GM18861 (cell line): Measurements from ENCODE around the gene UBE3C.
A peak's percentile ranks its signal among the peaks of the same experiment; 100 is the strongest.
"Not testable (repeated sequence)": the region's sequence is repeated elsewhere in the genome, so short reads cannot be mapped to it uniquely, and the experiment has no call there.

ENCODE experiments used
- ATAC-seq: cut with Tn5 transposase; IDR thresholded peaks from one replicate; pipeline ENCODE4 v1.9.1; 2021; ENCODE audit not compliant: unreplicated experiment

Gene UBE3C

GRCh38 chr7:157270060-157270444 lies 131.3 kb downstream of the UBE3C start:
- no peak for ATAC-seq

- no peak for ATAC-seq
These were observed 132.7 kb downstream of the UBE3C start for GRCh38 chr7:157271315-157271990.

GRCh38 chr7:157271991-157272324 lies 133.2 kb downstream of the UBE3C start:
- no peak for ATAC-seq

GRCh38 chr7:157272351-157273207 lies 133.9 kb downstream of the UBE3C start:
- no peak for ATAC-seq

GRCh38 chr7:157273208-157274093 lies 134.7 kb downstream of the UBE3C start:
- ATAC-seq, result peak; percentile 73

- not testable (repeated sequence) for ATAC-seq
These were observed 135.4 kb downstream of the UBE3C start for GRCh38 chr7:157274094-157274634.

GRCh38 chr7:157274991-157275427 lies 136.3 kb downstream of the UBE3C start:
- ATAC-seq, result no peak

- ATAC-seq, result no peak
These were observed 137.4 kb downstream of the UBE3C start for GRCh38 chr7:157276091-157276561.

- no peak for ATAC-seq
These were observed 138.2 kb downstream of the UBE3C start for GRCh38 chr7:157276731-157277562.

GRCh38 chr7:157277568-157277967 lies 138.8 kb downstream of the UBE3C start:
- ATAC-seq, result not testable (repeated sequence)

- no peak for ATAC-seq
These were observed 139.6 kb downstream of the UBE3C start for GRCh38 chr7:157278167-157278790.

- peak; percentile 48 for ATAC-seq
These were observed 140.3 kb downstream of the UBE3C start for GRCh38 chr7:157278791-157279724.

GRCh38 chr7:157279741-157280215 lies 141.1 kb downstream of the UBE3C start:
- no peak for ATAC-seq

- ATAC-seq, result no peak
These were observed 141.6 kb downstream of the UBE3C start for GRCh38 chr7:157280216-157280841.

GRCh38 chr7:157281221-157281998 lies 142.7 kb downstream of the UBE3C start:
- ATAC-seq, result no peak

- no peak for ATAC-seq
These were observed 143.5 kb downstream of the UBE3C start for GRCh38 chr7:157282141-157282801.
